Measurements from ENCODE around the gene RERE.
A peak's percentile ranks its signal among the peaks of the same experiment; 100 is the strongest.

Gene RERE

DNA sequence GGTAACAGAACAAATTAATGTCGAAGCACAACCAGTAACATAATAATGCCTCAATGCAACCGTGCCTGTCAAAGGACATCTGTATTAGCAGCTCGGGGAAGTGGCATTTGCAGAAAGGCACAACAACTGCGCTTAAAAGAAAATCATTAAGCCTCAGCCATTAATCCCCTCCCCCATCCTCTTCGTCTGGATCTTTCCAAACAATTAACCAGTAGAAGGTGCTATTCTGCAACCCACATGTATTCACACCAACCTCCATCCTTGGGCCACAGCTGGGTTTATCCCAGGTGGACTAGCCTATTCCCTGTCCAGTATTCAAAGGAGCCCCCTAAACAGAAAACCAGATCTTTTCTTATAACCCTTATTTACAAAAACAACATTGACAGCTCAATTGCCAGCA, 2.6 kb downstream of the RERE start (continued):
- TF ChIP-seq, protein P1, sequence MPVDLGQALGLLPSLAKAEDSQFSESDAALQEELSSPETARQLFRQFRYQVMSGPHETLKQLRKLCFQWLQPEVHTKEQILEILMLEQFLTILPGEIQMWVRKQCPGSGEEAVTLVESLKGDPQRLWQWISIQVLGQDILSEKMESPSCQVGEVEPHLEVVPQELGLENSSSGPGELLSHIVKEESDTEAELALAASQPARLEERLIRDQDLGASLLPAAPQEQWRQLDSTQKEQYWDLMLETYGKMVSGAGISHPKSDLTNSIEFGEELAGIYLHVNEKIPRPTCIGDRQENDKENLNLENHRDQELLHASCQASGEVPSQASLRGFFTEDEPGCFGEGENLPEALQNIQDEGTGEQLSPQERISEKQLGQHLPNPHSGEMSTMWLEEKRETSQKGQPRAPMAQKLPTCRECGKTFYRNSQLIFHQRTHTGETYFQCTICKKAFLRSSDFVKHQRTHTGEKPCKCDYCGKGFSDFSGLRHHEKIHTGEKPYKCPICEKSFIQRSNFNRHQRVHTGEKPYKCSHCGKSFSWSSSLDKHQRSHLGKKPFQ (tag by site-specific recombination; IDR thresholded peaks at IDR 0.05) = peak; percentile 97
- TF ChIP-seq ZEB2 (tag by site-specific recombination; IDR thresholded peaks at IDR 0.05) = 0 out of 2 replicates have a peak, but pooled peaks have one; percentile 27
- TF ChIP-seq SP2 (tag by site-specific recombination; IDR thresholded peaks at IDR 0.05) = no peak
- 0 out of 2 replicates have a peak, but pooled peaks have one; percentile 47 for TF ChIP-seq ZNF24 (tag by site-specific recombination; IDR thresholded peaks at IDR 0.05)
- TF ChIP-seq, protein P2, sequence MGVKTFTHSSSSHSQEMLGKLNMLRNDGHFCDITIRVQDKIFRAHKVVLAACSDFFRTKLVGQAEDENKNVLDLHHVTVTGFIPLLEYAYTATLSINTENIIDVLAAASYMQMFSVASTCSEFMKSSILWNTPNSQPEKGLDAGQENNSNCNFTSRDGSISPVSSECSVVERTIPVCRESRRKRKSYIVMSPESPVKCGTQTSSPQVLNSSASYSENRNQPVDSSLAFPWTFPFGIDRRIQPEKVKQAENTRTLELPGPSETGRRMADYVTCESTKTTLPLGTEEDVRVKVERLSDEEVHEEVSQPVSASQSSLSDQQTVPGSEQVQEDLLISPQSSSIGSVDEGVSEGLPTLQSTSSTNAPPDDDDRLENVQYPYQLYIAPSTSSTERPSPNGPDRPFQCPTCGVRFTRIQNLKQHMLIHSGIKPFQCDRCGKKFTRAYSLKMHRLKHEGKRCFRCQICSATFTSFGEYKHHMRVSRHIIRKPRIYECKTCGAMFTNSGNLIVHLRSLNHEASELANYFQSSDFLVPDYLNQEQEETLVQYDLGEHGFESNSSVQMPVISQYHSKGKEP (tag by site-specific recombination; IDR thresholded peaks at IDR 0.05) = 0 out of 2 replicates have a peak, but pooled peaks have one; percentile 21
- TF ChIP-seq, protein P3, sequence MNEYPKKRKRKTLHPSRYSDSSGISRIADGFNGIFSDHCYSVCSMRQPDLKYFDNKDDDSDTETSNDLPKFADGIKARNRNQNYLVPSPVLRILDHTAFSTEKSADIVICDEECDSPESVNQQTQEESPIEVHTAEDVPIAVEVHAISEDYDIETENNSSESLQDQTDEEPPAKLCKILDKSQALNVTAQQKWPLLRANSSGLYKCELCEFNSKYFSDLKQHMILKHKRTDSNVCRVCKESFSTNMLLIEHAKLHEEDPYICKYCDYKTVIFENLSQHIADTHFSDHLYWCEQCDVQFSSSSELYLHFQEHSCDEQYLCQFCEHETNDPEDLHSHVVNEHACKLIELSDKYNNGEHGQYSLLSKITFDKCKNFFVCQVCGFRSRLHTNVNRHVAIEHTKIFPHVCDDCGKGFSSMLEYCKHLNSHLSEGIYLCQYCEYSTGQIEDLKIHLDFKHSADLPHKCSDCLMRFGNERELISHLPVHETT (tag by site-specific recombination; IDR thresholded peaks at IDR 0.05) = 0 out of 2 replicates have a peak, but pooled peaks have one; percentile 14
- TF ChIP-seq ZNF501 (tag by site-specific recombination; IDR thresholded peaks at IDR 0.05) = 0 out of 2 replicates have a peak, but pooled peaks have one; percentile 26
- TF ChIP-seq EGR2 (tag by site-specific recombination; IDR thresholded peaks at IDR 0.05; ENCODE audit: low read depth) = peak; percentile 15; the same call in 1 of the 2 replicates
- TF ChIP-seq, protein P4, sequence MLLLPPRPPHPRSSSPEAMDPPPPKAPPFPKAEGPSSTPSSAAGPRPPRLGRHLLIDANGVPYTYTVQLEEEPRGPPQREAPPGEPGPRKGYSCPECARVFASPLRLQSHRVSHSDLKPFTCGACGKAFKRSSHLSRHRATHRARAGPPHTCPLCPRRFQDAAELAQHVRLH (tag by site-specific recombination; IDR thresholded peaks at IDR 0.05) = peak; percentile 56; the same call in 1 of the 2 replicates
- TF ChIP-seq, protein P5, sequence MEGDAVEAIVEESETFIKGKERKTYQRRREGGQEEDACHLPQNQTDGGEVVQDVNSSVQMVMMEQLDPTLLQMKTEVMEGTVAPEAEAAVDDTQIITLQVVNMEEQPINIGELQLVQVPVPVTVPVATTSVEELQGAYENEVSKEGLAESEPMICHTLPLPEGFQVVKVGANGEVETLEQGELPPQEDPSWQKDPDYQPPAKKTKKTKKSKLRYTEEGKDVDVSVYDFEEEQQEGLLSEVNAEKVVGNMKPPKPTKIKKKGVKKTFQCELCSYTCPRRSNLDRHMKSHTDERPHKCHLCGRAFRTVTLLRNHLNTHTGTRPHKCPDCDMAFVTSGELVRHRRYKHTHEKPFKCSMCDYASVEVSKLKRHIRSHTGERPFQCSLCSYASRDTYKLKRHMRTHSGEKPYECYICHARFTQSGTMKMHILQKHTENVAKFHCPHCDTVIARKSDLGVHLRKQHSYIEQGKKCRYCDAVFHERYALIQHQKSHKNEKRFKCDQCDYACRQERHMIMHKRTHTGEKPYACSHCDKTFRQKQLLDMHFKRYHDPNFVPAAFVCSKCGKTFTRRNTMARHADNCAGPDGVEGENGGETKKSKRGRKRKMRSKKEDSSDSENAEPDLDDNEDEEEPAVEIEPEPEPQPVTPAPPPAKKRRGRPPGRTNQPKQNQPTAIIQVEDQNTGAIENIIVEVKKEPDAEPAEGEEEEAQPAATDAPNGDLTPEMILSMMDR (tag by site-specific recombination; IDR thresholded peaks at IDR 0.05) = peak; percentile 47; the same call in 1 of the 2 replicates
- no peak for TF ChIP-seq KLF9 (tag by site-specific recombination; IDR thresholded peaks at IDR 0.05; ENCODE audit: low read depth)

DNA sequence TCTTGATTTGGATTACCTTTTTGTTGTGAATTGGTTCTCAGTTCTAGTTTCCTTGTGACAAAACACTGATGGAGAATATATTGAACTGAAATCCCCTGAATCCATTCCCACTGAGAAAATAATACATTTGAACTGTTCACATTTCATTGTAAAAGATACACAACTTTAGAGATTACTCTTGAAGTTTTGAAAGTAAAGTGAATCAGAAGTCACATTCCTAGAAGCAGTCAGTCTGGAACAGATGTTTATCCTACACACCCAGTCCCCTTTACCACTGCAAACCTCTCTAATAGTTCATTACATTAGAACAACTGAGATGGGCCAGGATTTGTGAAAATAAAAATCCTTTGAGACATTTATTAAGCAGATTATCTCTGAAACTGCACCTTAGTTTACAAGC, 3.4 kb downstream of the RERE start:
- ChIA-PET CTCF (interaction anchor here (1.1 to 1.7 kb wide), 2 partner anchors 31 to 35 kb away, joined by 5 to 13 read pairs; no protein-coding TSS in a partner anchor), POLR2A (interaction anchor here (0.7 kb wide), 1 partner anchor 320 kb away, joined by 3 read pairs; no protein-coding TSS in a partner anchor)
- Histone ChIP-seq H3K4me3 (ENCODE audit: low read depth, low read length) (no peak overlapping the region), H3K36me3 (ENCODE audit: control insufficient read depth in 2 of 2, insufficient read depth in 1 of 2, low read length in 2 of 2) (no peaks in the 10 kb centered on the region), H3K27ac (ENCODE audit: extremely low read depth, low read depth, low read length) (no peak overlapping the region), H3K9me3 (ENCODE audit: control insufficient read depth, insufficient read depth, low read depth, low read length) (no peaks in the 10 kb centered on the region), H3K4me1 (ENCODE audit: control insufficient read depth, insufficient read depth, low read length) (peaks cover 13% of the 10 kb centered on the region)
- TF ChIP-seq ZNF335 (tag by site-specific recombination; conservative IDR thresholded peaks at IDR 0.05) = no peak
- no peak for TF ChIP-seq ZNF571 (tag by site-specific recombination; IDR thresholded peaks at IDR 0.05)
- TF ChIP-seq, protein P6, sequence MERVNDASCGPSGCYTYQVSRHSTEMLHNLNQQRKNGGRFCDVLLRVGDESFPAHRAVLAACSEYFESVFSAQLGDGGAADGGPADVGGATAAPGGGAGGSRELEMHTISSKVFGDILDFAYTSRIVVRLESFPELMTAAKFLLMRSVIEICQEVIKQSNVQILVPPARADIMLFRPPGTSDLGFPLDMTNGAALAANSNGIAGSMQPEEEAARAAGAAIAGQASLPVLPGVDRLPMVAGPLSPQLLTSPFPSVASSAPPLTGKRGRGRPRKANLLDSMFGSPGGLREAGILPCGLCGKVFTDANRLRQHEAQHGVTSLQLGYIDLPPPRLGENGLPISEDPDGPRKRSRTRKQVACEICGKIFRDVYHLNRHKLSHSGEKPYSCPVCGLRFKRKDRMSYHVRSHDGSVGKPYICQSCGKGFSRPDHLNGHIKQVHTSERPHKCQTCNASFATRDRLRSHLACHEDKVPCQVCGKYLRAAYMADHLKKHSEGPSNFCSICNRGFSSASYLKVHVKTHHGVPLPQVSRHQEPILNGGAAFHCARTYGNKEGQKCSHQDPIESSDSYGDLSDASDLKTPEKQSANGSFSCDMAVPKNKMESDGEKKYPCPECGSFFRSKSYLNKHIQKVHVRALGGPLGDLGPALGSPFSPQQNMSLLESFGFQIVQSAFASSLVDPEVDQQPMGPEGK (tag by site-specific recombination; IDR thresholded peaks at IDR 0.05) = no peak
- TF ChIP-seq ZNF585B (tag by site-specific recombination; IDR thresholded peaks at IDR 0.05) = no peak
- TF ChIP-seq ZNF132 (tag by site-specific recombination; IDR thresholded peaks at IDR 0.05; ENCODE audit: borderline replicate concordance) = no peak

Measured in HEK293 (cell line).